ENCODE measurements around the gene UGT2A3.

DNA sequence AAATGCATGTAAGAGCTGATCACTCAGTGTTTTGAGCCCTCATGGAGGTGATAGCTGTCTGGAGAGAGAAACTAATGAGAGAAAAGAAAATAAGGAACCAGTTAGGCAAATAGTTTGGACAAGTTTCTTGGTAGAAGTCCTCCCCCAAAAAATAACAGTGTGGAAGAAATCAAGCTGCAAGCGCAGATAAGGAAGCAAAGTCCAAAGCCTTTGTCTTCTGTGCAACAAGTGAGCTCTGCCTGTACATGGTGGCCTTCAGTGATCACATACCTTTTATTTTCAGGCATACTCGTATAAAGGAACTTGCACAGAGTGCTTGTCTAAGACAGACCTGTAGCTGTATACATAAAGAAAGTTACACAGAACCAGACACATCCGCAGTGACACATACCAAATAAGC, 2.5 kb upstream of the UGT2A3 start:
- TF ChIP-seq, protein P1, sequence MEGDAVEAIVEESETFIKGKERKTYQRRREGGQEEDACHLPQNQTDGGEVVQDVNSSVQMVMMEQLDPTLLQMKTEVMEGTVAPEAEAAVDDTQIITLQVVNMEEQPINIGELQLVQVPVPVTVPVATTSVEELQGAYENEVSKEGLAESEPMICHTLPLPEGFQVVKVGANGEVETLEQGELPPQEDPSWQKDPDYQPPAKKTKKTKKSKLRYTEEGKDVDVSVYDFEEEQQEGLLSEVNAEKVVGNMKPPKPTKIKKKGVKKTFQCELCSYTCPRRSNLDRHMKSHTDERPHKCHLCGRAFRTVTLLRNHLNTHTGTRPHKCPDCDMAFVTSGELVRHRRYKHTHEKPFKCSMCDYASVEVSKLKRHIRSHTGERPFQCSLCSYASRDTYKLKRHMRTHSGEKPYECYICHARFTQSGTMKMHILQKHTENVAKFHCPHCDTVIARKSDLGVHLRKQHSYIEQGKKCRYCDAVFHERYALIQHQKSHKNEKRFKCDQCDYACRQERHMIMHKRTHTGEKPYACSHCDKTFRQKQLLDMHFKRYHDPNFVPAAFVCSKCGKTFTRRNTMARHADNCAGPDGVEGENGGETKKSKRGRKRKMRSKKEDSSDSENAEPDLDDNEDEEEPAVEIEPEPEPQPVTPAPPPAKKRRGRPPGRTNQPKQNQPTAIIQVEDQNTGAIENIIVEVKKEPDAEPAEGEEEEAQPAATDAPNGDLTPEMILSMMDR (IDR thresholded peaks at IDR 0.05) = no peak
- TF ChIP-seq POLR2A (IDR thresholded peaks at IDR 0.05) = no peak
